ENCODE measurements around the gene SNX30.

- TF ChIP-seq REST (IDR thresholded peaks at IDR 0.05) (no peak), JUND (IDR thresholded peaks at IDR 0.05) (no peak), ATF3 (IDR thresholded peaks at IDR 0.05) (no peak), CTCF (IDR thresholded peaks at IDR 0.05; ENCODE audit: low read depth, low read length, missing input control) (no peak), TAF1 (conservative IDR thresholded peaks at IDR 0.05) (no peak), RAD21 (IDR thresholded peaks at IDR 0.05) (no peak), YY1 (IDR thresholded peaks at IDR 0.05) (no peak), ZBTB33 (IDR thresholded peaks at IDR 0.05) (no peak)
These were observed 24.6 kb upstream of the SNX30 start for GRCh38 chr9:112725961-112726360.

Data from liver (tissue), 3 donors.